Thyroid gland (tissue), 4 donors: Measurements from ENCODE around the gene TOMT. TPM values are rescaled to one million over a fixed set of nuclear protein-coding genes. Genes with fewer than 3 reads are reported as not detected.
A peak's percentile ranks its signal among the peaks of the same experiment; 100 is the strongest.

Source experiments
- DNase-seq, 2 donors: peaks; one replicate each; pipeline ENCODE4 v3.0.0-alpha.2; 2019
- H3K27ac ChIP-seq, 3 donors: fragments of 200-600 bp; sonication (generic); 1 replicate in 2 of 3; 2 replicates in 1 of 3; pipeline ENCODE4 v1.5.1; 2016 to 2019; ENCODE audit warnings: mild to moderate bottlenecking in 1 of 3, moderate library complexity in 1 of 3
- H3K27me3 ChIP-seq: fragments of 200-600 bp; sonication (generic); one replicate; pipeline ENCODE4 v1.5.1; 2019
- H3K36me3 ChIP-seq, 2 donors: fragments of 200-600 bp; sonication (generic); one replicate each; pipeline ENCODE4 v1.5.1; 2016 to 2019
- H3K4me1 ChIP-seq, 2 donors: fragments of 200-600 bp; sonication (generic); one replicate each; pipeline ENCODE4 v1.5.1; 2017 to 2019
- H3K4me3 ChIP-seq, 3 donors: fragments of 200-600 bp; sonication (generic); replicated peaks in 1 of 3; 1 replicate in 2 of 3; 2 replicates in 1 of 3; pipeline ENCODE4 v1.5.1; 2016; ENCODE audit warnings: mild to moderate bottlenecking in 1 of 3
- H3K9me3 ChIP-seq: fragments of 200-600 bp; sonication (generic); one replicate; pipeline ENCODE4 v1.5.1; 2017
- CTCF ChIP-seq, 6 experiments: fragments of 200-600 bp in 3 of 6; fragments of 450-650 bp in 3 of 6; sonication (generic) in 3 of 6; IDR thresholded peaks; one replicate each; pipeline ENCODE4 v1.5.1; 2016 to 2019; ENCODE audit warnings: antibody characterized with exemption in 6 of 6, mild to moderate bottlenecking in 2 of 6, inconsistent platforms in 1 of 6, moderate library complexity in 1 of 6
- POLR2A ChIP-seq, 2 donors: fragments of 450-650 bp; IDR thresholded peaks; one replicate each; pipeline ENCODE4 v1.6.1; 2017; ENCODE audit warnings: antibody characterized with exemption in 2 of 2, mild to moderate bottlenecking in 2 of 2, moderate library complexity in 1 of 2
- WGBS, 2 donors: methylation state at CpG; one replicate each; pipeline ENCODE4 v1.1.5; 2017; 5-methylcytosine and 5-hydroxymethylcytosine counted together
- intact Hi-C: fragments of 100-400 bp; cut with DNase I; formaldehyde crosslinking; loops from one replicate; pipeline ENCODE4 v1.15.1; 2023
- total RNA-seq, 4 donors: library from RNA; depleted of rRNA; stranded (reverse); fragments of >200 nt; gene quantifications; one replicate each; pipeline ENCODE4 v1.2.3, GENCODE V29; 2016

TOMT gene
- total RNA-seq, 4 donors from 2014 or later: not detected

- Histone ChIP-seq H3K9me3 (no peaks in the 10 kb centered on the region), H3K27me3 (no peaks in the 10 kb centered on the region), H3K27ac (no peak overlapping the region), H3K4me1 (peaks cover 30 to 32% of the 10 kb centered on the region in 2 donors), H3K4me3 (no peak overlapping the region), H3K36me3 (no peaks in the 10 kb centered on the region)
- DNase-seq: no peak
- WGBS, 2 donors: 83 to 94% methylated on average over 1 of the region's 1 CpG
- intact Hi-C loops: no loop called here
- no peak for TF ChIP-seq CTCF (IDR thresholded peaks at IDR 0.05)
- TF ChIP-seq POLR2A (IDR thresholded peaks at IDR 0.05): no peak
Measured at GRCh38 chr11:72075109-72075508, 30.6 kb upstream of the TOMT start.

GRCh38 chr11:72075756-72076155 lies 30.0 kb upstream of the TOMT start:
- DNase-seq: no peak
- no peaks in the 10 kb centered on the region for H3K9me3 ChIP-seq
- peaks cover 24 to 25% of the 10 kb centered on the region in 2 donors for H3K4me1 ChIP-seq
- WGBS, 2 donors: 88 to 94% methylated on average over 4 of the region's 4 CpGs
- no peaks in the 10 kb centered on the region for H3K27me3 ChIP-seq
- no peak overlapping the region for H3K27ac ChIP-seq
- H3K36me3 ChIP-seq: no peaks in the 10 kb centered on the region
- TF ChIP-seq POLR2A (IDR thresholded peaks at IDR 0.05) (no peak), CTCF (IDR thresholded peaks at IDR 0.05) (no peak)
- intact Hi-C loops: no loop called here
- H3K4me3 ChIP-seq: no peak overlapping the region

GRCh38 chr11:72078477-72078876 lies 27.2 kb upstream of the TOMT start:
- no peaks in the 10 kb centered on the region for H3K9me3 ChIP-seq
- H3K4me1 ChIP-seq: peaks cover 7 to 12% of the 10 kb centered on the region in 2 donors
- H3K36me3 ChIP-seq: no peaks in the 10 kb centered on the region
- no peak for TF ChIP-seq CTCF (IDR thresholded peaks at IDR 0.05)
- TF ChIP-seq POLR2A (IDR thresholded peaks at IDR 0.05): no peak
- no peak for DNase-seq
- peak overlapping the region in 1 of 3 donors; percentile 90 for H3K27ac ChIP-seq
- no peak overlapping the region for H3K4me3 ChIP-seq
- no peaks in the 10 kb centered on the region for H3K27me3 ChIP-seq
- intact Hi-C loops: loop anchor here (2.0 kb wide), 1 partner anchor 38 kb away; no protein-coding TSS in a partner anchor
- WGBS, 2 donors: 85 to 86% methylated on average over 6 of the region's 6 CpGs

GRCh38 chr11:72079819-72080325 lies 25.9 kb upstream of the TOMT start:
- no peak for TF ChIP-seq POLR2A (IDR thresholded peaks at IDR 0.05)
- no peak for TF ChIP-seq CTCF (IDR thresholded peaks at IDR 0.05)
- 3 to 8% methylated on average over 16 of the region's 16 CpGs for WGBS, 2 donors
- peaks cover 7 to 12% of the 10 kb centered on the region in 2 donors for H3K4me1 ChIP-seq
- no peaks in the 10 kb centered on the region for H3K9me3 ChIP-seq
- peak in 1 of 2 donors; percentile 11 for DNase-seq
- no peaks in the 10 kb centered on the region for H3K36me3 ChIP-seq
- peak overlapping the region; percentile 70 to 90 (median 81) for H3K27ac ChIP-seq
- H3K4me3 ChIP-seq: peak overlapping the region; percentile 52 to 79 (median 59)
- intact Hi-C loops: loop anchor here (2.0 kb wide), 1 partner anchor 39 kb away; no protein-coding TSS in a partner anchor
- H3K27me3 ChIP-seq: no peaks in the 10 kb centered on the region

- peak; percentile 100 for DNase-seq
- WGBS, 2 donors: 0 to 1% methylated on average over 32 of the region's 60 CpGs
- intact Hi-C loops: no loop called here
Measured at GRCh38 chr11:72080326-72081183, 25.2 kb upstream of the TOMT start, which contains the start of the genes LRRC51 and NUMA1. Gene LRRC51, plus strand, starts transcription at chr11:72080850. Its CDS starts 8,234 bp downstream, at chr11:72089084. Gene NUMA1, minus strand, starts transcription at chr11:72080542. Its CDS starts 44,599 bp downstream, at chr11:72035943.

More at GRCh38 chr11:72080326-72081183, 25.2 kb upstream of the TOMT start, which contains the start of the genes LRRC51 and NUMA1:
- Histone ChIP-seq H3K4me1 (peaks cover 7 to 12% of the 10 kb centered on the region in 2 donors), H3K9me3 (no peaks in the 10 kb centered on the region), H3K4me3 (peak within 1 kb of the TSS; percentile 52 to 79 (median 59)), H3K27me3 (no peaks in the 10 kb centered on the region), H3K27ac (peak within 1 kb of the TSS; percentile 73 to 90 (median 81)), H3K36me3 (no peaks in the 10 kb centered on the region)
- TF ChIP-seq CTCF (IDR thresholded peaks at IDR 0.05) (no peak), POLR2A (IDR thresholded peaks at IDR 0.05) (peak in 1 of 2 donors; percentile 75)
